SK-N-SH treated with all-trans-retinoic acid at 6 μM for 48 hours (cell line): ENCODE data around the gene MLLT6.

Experiments
- BACH2 ChIP-seq: fragments of 250-450 bp; sonication (Bioruptor Pico); IDR thresholded peaks from 2 replicates; pipeline ENCODE4 v1.9.0; 2021; ENCODE audit warnings: mild to moderate bottlenecking, borderline replicate concordance
- CREB5 ChIP-seq: fragments of 250-450 bp; sonication (Bioruptor Pico); IDR thresholded peaks from 2 replicates; pipeline ENCODE4 v1.5.1; 2020; ENCODE audit warnings: low read depth, mild to moderate bottlenecking, moderate library complexity
- ISL1 ChIP-seq: fragments of 250-450 bp; sonication (Bioruptor Pico); IDR thresholded peaks from 2 replicates; pipeline ENCODE4 v2.1.2; 2022; ENCODE audit warnings: mild to moderate bottlenecking, moderate library complexity
- OSR1 ChIP-seq: fragments of 250-450 bp; sonication (Bioruptor Pico); IDR thresholded peaks from 2 replicates; pipeline ENCODE4 v1.8.0; 2022; ENCODE audit warnings: moderate library complexity, mild to moderate bottlenecking, inconsistent platforms
- PATZ1 ChIP-seq: fragments of 250-450 bp; sonication (Bioruptor Pico); IDR thresholded peaks from 2 replicates; pipeline ENCODE4 v1.8.0; 2020; ENCODE audit warnings: mild to moderate bottlenecking, moderate library complexity, borderline replicate concordance
- RARB ChIP-seq: fragments of 250-450 bp; sonication (Bioruptor Pico); IDR thresholded peaks from 2 replicates; pipeline ENCODE4 v1.8.0; 2021; ENCODE audit warnings: mild to moderate bottlenecking, moderate library complexity
- SNAI2 ChIP-seq: fragments of 250-450 bp; sonication (Bioruptor Pico); IDR thresholded peaks from 2 replicates; pipeline ENCODE4 v1.5.0; 2020; ENCODE audit warnings: mild to moderate bottlenecking, moderate library complexity
- ZC3H10 ChIP-seq: fragments of 250-450 bp; sonication (Bioruptor Pico); IDR thresholded peaks from 2 replicates; pipeline ENCODE4 v1.5.1; 2021; ENCODE audit warnings: mild to moderate bottlenecking, moderate library complexity
- ZFP30 ChIP-seq: fragments of 450-650 bp; formaldehyde crosslinking; IDR thresholded peaks from 2 replicates; pipeline ENCODE4 v1.5.0; 2022; ENCODE audit warnings: mild to moderate bottlenecking, moderate library complexity
- ZNF565 ChIP-seq: fragments of 450-650 bp; formaldehyde crosslinking; conservative IDR thresholded peaks from 2 replicates; pipeline ENCODE4 v1.5.0; 2020; ENCODE audit warnings: low read depth, mild to moderate bottlenecking, moderate library complexity
- ZNF70 ChIP-seq: fragments of 450-650 bp; formaldehyde crosslinking; IDR thresholded peaks from 2 replicates; pipeline ENCODE4 v1.5.0; 2020; ENCODE audit warnings: mild to moderate bottlenecking, moderate library complexity

GRCh38 chr17:38710604-38710962 lies 5.5 kb downstream of the MLLT6 start:
- TF ChIP-seq SNAI2 (CRISPR knock-in tag) = no peak
- TF ChIP-seq PATZ1 (CRISPR knock-in tag) = no peak
- no peak for TF ChIP-seq OSR1 (CRISPR knock-in tag)
- TF ChIP-seq RARB (CRISPR knock-in tag) = no peak
- TF ChIP-seq ZC3H10 (CRISPR knock-in tag) = no peak
- TF ChIP-seq ZNF70 (CRISPR knock-in tag) = no peak
- TF ChIP-seq ZFP30 (CRISPR knock-in tag) = no peak
- no peak for TF ChIP-seq ZNF565 (CRISPR knock-in tag)
- TF ChIP-seq BACH2 (CRISPR knock-in tag) = no peak
- no peak for TF ChIP-seq ISL1
- no peak for TF ChIP-seq CREB5 (CRISPR knock-in tag)
